HCT116 (cell line): ENCODE results near the gene ABCB8. TPM values are rescaled to one million over a fixed set of nuclear protein-coding genes. Genes with fewer than 3 reads are reported as not detected.

Experiments
- ATAC-seq: fragments of 200-7000 bp; cut with Tn5 transposase; 2 replicates; pipeline ENCODE4 v1.9.1; 2020; ENCODE audit warnings: mild to moderate bottlenecking, moderate library complexity
- BruUV-seq: library from RNA; stranded (reverse); fragments of 400-500 nt; replicated peaks from 2 replicates; lab custom pipeline; 2021; lab: Mats Ljungman, UMichigan
- CTCF ChIA-PET: fragments of 300-600 bp; sonication (Branson Sonifier 250); formaldehyde crosslinking; loops from one replicate; lab custom pipeline; 2021; ENCODE audit warnings: antibody characterized with exemption; lab: Charles Lee
- POLR2A ChIA-PET: fragments of 300-600, 350-600 bp; sonication (Branson Sonifier 250); formaldehyde crosslinking; loops from one replicate; lab custom pipeline; 2021; ENCODE audit warnings: antibody characterized with exemption; lab: Charles Lee
- RAD21 ChIA-PET, 2 experiments: fragments of 300-600 bp; sonication (Branson Sonifier 250); formaldehyde crosslinking; loops; one replicate each; lab custom pipeline; 2023; ENCODE audit warnings: low total read pairs in 2 of 2; ENCODE audit not compliant: uncharacterized antibody in 2 of 2, unreplicated experiment in 2 of 2, low non-redundant PET in 1 of 2; lab: Charles Lee
- DNase-seq: peaks from one replicate; pipeline ENCODE4 v3.0.0-alpha.2; 2010; ENCODE audit warnings: low read depth, low spot score
- H2AFZ ChIP-seq: fragments of 200-600 bp; shearing (Covaris generic), sonication (generic); 2 replicates; pipeline ENCODE4 v1.6.1; 2017; ENCODE audit warnings: low read depth, mixed run types, mixed read lengths, antibody characterized with exemption, low read length; ENCODE audit not compliant: poor library complexity, severe bottlenecking
- H3K27ac ChIP-seq: 2 replicates; pipeline ENCODE4 v1.5.1; 2012; ENCODE audit warnings: low read depth, low read length
- H3K27me3 ChIP-seq: fragments of 200-600 bp; sonication (generic); 2 replicates; pipeline ENCODE4 v1.6.1; 2016; ENCODE audit warnings: mixed run types, low read length, mixed read lengths; ENCODE audit not compliant: insufficient read depth
- H3K36me3 ChIP-seq, 2 experiments: fragments of 200-500 bp in 1 of 2; fragments of 200-600 bp in 1 of 2; sonication (Bioruptor generic) in 1 of 2; sonication (generic) in 1 of 2; 2 replicates each; pipeline versions ENCODE4 v1.5.1 to v1.6.1; 2014 to 2016; ENCODE audit warnings: low read length in 2 of 2, inconsistent platforms in 1 of 2, mixed read lengths in 1 of 2, mixed run types in 1 of 2; ENCODE audit not compliant: insufficient read depth in 2 of 2, control insufficient read depth in 1 of 2
- H3K4me1 ChIP-seq, 2 experiments: fragments of 200-600 bp in 1 of 2; sonication (generic) in 1 of 2; 2 replicates each; pipeline versions ENCODE4 v1.5.1 to v1.6.1; 2012 to 2017; ENCODE audit warnings: low read length in 2 of 2, inconsistent platforms in 1 of 2, mild to moderate bottlenecking in 1 of 2, mixed read lengths in 1 of 2, mixed run types in 1 of 2, moderate library complexity in 1 of 2; ENCODE audit not compliant: insufficient read depth in 2 of 2, control insufficient read depth in 1 of 2
- H3K4me2 ChIP-seq: fragments of 200-600 bp; sonication (generic); 2 replicates; pipeline ENCODE4 v1.6.1; 2017; ENCODE audit warnings: mixed run types, low read length, mixed read lengths
- H3K4me3 ChIP-seq, 2 experiments: fragments of 200-600 bp in 1 of 2; sonication (generic) in 1 of 2; replicated peaks in 1 of 2; 2 replicates each; pipeline ENCODE4 v1.5.1; 2011 to 2016; ENCODE audit warnings: low read length in 2 of 2, control low read depth in 1 of 2, low read depth in 1 of 2, mild to moderate bottlenecking in 1 of 2, mixed read lengths in 1 of 2, mixed run types in 1 of 2
- H3K79me2 ChIP-seq: fragments of 200-600 bp; sonication (generic); 2 replicates; pipeline ENCODE4 v1.6.1; 2017; ENCODE audit warnings: mild to moderate bottlenecking, mixed run types, low read length, moderate library complexity, mixed read lengths; ENCODE audit not compliant: insufficient read depth
- H3K9ac ChIP-seq: fragments of 200-600 bp; sonication (generic); 2 replicates; pipeline ENCODE4 v1.6.1; 2016; ENCODE audit warnings: low read length, mixed read lengths
- H3K9me2 ChIP-seq: fragments of 200-600 bp; sonication (generic), shearing (Covaris generic); 2 replicates; pipeline ENCODE4 v1.6.1; 2017; ENCODE audit warnings: mixed run types, mild to moderate bottlenecking, moderate library complexity; ENCODE audit not compliant: insufficient read depth
- H3K9me3 ChIP-seq, 2 experiments: fragments of 200-500 bp in 1 of 2; fragments of 200-600 bp in 1 of 2; sonication (Bioruptor generic) in 1 of 2; sonication (generic) in 1 of 2; 2 replicates each; pipeline ENCODE4 v1.6.1; 2014 to 2017; ENCODE audit warnings: low read length in 2 of 2, mixed read lengths in 2 of 2, inconsistent platforms in 1 of 2, low read depth in 1 of 2, mild to moderate bottlenecking in 1 of 2, mixed run types in 1 of 2, moderate library complexity in 1 of 2; ENCODE audit not compliant: control insufficient read depth in 1 of 2, insufficient read depth in 1 of 2
- H4K20me1 ChIP-seq: fragments of 200-600 bp; sonication (generic), shearing (Covaris generic); 2 replicates; pipeline ENCODE4 v1.6.1; 2017; ENCODE audit warnings: mixed run types, mild to moderate bottlenecking, moderate library complexity; ENCODE audit not compliant: insufficient read depth
- EGR1 ChIP-seq: IDR thresholded peaks from 2 replicates; pipeline ENCODE4 v1.6.1; 2012; ENCODE audit warnings: low read depth
- ELF1 ChIP-seq: IDR thresholded peaks from 2 replicates; pipeline ENCODE4 v1.6.1; 2012; ENCODE audit warnings: low read depth, borderline replicate concordance
- EZH2phosphoT487 ChIP-seq: fragments of 200-600 bp; IDR thresholded peaks from 2 replicates; pipeline ENCODE4 v1.6.1; 2018; ENCODE audit warnings: antibody characterized with exemption, borderline replicate concordance
- JUND ChIP-seq: IDR thresholded peaks from 2 replicates; pipeline ENCODE4 v1.6.1; 2012
- MAX ChIP-seq: IDR thresholded peaks from 2 replicates; pipeline ENCODE4 v1.6.1; 2012
- POLR2A ChIP-seq: IDR thresholded peaks from 2 replicates; pipeline ENCODE4 v1.7.0; 2011; ENCODE audit warnings: borderline replicate concordance; ENCODE audit not compliant: insufficient read depth, insufficient read length; ENCODE audit errors: extremely low read depth
- POLR2AphosphoS5 ChIP-seq: IDR thresholded peaks from 2 replicates; pipeline ENCODE4 v1.6.1; 2011; ENCODE audit warnings: mild to moderate bottlenecking, low read depth, low read length, moderate library complexity
- RAD21 ChIP-seq: IDR thresholded peaks from 2 replicates; pipeline ENCODE4 v1.6.1; 2012; ENCODE audit warnings: low read depth, mild to moderate bottlenecking
- SIN3A ChIP-seq: IDR thresholded peaks from 2 replicates; pipeline ENCODE4 v1.6.1; 2012; ENCODE audit warnings: low read depth
- SP1 ChIP-seq: IDR thresholded peaks from 2 replicates; pipeline ENCODE4 v1.6.1; 2012; ENCODE audit warnings: low read depth
- TCF7L2 ChIP-seq: IDR thresholded peaks from 2 replicates; pipeline ENCODE4 v1.7.0; 2011; ENCODE audit warnings: borderline replicate concordance, inconsistent platforms; ENCODE audit not compliant: insufficient read depth, insufficient read length; ENCODE audit errors: extremely low read depth
- ZFX ChIP-seq: fragments of 450-650 bp; IDR thresholded peaks from 2 replicates; pipeline ENCODE4 v1.6.1; 2017
- ZNF274 ChIP-seq: fragments of 200-500 bp; sonication (Bioruptor generic); IDR thresholded peaks from 2 replicates; pipeline ENCODE4 v1.6.1; 2014; ENCODE audit warnings: mild to moderate bottlenecking, low read depth, low read length, inconsistent platforms
- intact Hi-C: fragments of 100-400 bp; cut with micrococcal nuclease; formaldehyde crosslinking; loops from 2 replicates; pipeline ENCODE4 v1.10.0; 2022
- total RNA-seq: library from RNA; stranded (reverse); gene quantifications from one replicate; pipeline ENCODE4 v1.2.1, GENCODE V29; 2021; ENCODE audit not compliant: unreplicated experiment
- TF ChIP-seq, protein P1 (sequence below): IDR thresholded peaks from 2 replicates; pipeline ENCODE4 v1.6.1; 2012; ENCODE audit warnings: low read depth

ABCB8 gene
- total RNA-seq, 1 experiment from 2014 or later, result 55.2 TPM

DNA sequence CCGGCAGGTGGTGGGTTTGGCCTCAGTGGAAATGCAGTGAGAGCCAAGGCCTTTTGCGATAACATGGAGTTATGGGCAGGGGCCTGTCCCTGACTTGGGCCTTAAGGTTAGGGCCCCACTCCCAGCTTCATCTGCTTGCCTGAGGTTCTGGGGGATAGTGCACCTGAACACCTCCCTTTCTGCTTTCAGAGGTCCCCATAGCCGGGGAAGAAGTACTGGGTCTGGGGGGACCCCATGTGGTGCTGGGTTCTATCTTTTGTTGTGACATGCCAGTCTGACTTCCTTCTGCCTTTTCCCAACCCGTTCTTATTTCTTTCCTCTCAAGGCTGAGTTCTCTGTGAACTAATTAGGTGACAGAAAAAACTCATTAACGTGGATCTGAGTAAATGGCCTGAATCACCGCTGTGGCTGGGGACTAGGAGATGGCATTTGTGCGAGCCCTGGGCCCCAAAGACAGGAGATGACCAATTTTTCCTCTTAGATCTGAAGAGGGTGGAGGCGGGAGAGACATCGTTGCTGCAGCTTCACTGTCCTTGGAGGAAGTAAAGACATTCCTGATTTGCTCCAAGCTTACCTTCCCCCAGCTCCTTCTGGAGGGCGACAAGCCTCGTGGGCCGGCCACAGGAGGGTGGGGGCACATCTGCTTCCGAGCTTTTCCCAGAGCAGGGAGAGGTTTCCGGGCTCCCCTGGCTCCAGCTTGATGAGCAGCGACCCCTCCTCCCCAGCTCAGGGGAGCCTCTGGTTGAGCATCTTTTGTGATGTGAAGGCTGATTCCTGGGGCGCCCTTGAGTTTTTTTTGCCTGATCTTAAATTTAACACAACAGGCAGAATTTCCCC, 60.0 kb downstream of the ABCB8 start:
- ChIA-PET CTCF (interaction anchor here (1.0 kb wide), 1 partner anchor 12 kb away, joined by 3 read pairs; no protein-coding TSS in a partner anchor), POLR2A (no interaction called here)
- no peak overlapping the region for H2AFZ ChIP-seq
- intact Hi-C loops, result no loop called here
- peak overlapping the region; percentile 90 for H3K27ac ChIP-seq
- TSS peak; percentile 45 for BruUV-seq
- no peaks in the 10 kb centered on the region for H3K9me3 ChIP-seq
- DNase-seq (no peak), ATAC-seq (no peak)
- H3K27me3 ChIP-seq, result no peaks in the 10 kb centered on the region
- H3K4me3 ChIP-seq, result peak overlapping the region; percentile 90 to 98
- peaks cover 65% of the 10 kb centered on the region for H3K79me2 ChIP-seq
- H3K4me1 ChIP-seq, result peaks cover 18 to 34% of the 10 kb centered on the region in 2 experiments; a peak in 3 of 4 replicates
- H3K9ac ChIP-seq, result peak overlapping the region; percentile 94
- H3K36me3 ChIP-seq, result peaks cover 0 to 17% of the 10 kb centered on the region in 2 experiments; a peak in 1 of 4 replicates
- H4K20me1 ChIP-seq, result no peaks in the 10 kb centered on the region; the same call in 1 of the 2 replicates
- no peaks in the 10 kb centered on the region for H3K9me2 ChIP-seq
- H3K4me2 ChIP-seq, result peak overlapping the region; percentile 93
- TF ChIP-seq POLR2A (no peak), EZH2phosphoT487 (no peak), POLR2AphosphoS5 (no peak), TCF7L2 (no peak), ELF1 (no peak), JUND (no peak), MAX (no peak), RAD21 (no peak), ZFX (no peak), SP1 (no peak), SIN3A (no peak), EGR1 (no peak), ZNF274 (no peak)
- TF ChIP-seq, protein P1, sequence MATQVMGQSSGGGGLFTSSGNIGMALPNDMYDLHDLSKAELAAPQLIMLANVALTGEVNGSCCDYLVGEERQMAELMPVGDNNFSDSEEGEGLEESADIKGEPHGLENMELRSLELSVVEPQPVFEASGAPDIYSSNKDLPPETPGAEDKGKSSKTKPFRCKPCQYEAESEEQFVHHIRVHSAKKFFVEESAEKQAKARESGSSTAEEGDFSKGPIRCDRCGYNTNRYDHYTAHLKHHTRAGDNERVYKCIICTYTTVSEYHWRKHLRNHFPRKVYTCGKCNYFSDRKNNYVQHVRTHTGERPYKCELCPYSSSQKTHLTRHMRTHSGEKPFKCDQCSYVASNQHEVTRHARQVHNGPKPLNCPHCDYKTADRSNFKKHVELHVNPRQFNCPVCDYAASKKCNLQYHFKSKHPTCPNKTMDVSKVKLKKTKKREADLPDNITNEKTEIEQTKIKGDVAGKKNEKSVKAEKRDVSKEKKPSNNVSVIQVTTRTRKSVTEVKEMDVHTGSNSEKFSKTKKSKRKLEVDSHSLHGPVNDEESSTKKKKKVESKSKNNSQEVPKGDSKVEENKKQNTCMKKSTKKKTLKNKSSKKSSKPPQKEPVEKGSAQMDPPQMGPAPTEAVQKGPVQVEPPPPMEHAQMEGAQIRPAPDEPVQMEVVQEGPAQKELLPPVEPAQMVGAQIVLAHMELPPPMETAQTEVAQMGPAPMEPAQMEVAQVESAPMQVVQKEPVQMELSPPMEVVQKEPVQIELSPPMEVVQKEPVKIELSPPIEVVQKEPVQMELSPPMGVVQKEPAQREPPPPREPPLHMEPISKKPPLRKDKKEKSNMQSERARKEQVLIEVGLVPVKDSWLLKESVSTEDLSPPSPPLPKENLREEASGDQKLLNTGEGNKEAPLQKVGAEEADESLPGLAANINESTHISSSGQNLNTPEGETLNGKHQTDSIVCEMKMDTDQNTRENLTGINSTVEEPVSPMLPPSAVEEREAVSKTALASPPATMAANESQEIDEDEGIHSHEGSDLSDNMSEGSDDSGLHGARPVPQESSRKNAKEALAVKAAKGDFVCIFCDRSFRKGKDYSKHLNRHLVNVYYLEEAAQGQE, result no peak
- TF ChIP-seq, all 23 proteins: peak for 0
- RAD21 ChIA-PET, result no interaction called here
